Stomach (tissue), 9 donors: Measurements from ENCODE around the gene NFATC2. TPM values are rescaled to one million over a fixed set of nuclear protein-coding genes. Genes with fewer than 3 reads are reported as not detected.

Source experiments
- DNase-seq, 2 donors: peaks; one replicate each; pipeline versions ENCODE4 v3.0.0 to v3.0.0-alpha.2; 2013 to 2019
- H3K27ac ChIP-seq, 5 donors: fragments of 200-600 bp in 4 of 5; sonication (generic) in 4 of 5; one replicate each; pipeline ENCODE4 v1.5.1; 2013 to 2019; ENCODE audit warnings: mild to moderate bottlenecking in 1 of 5, moderate library complexity in 1 of 5
- H3K27me3 ChIP-seq, 3 donors: fragments of 200-600 bp; sonication (generic); one replicate each; pipeline ENCODE4 v1.5.1; 2017 to 2019; ENCODE audit warnings: mixed run types in 1 of 3
- H3K36me3 ChIP-seq, 4 donors: fragments of 200-600 bp; sonication (generic); 1 replicate in 3 of 4; 2 replicates in 1 of 4; pipeline ENCODE4 v1.5.1; 2016 to 2019
- H3K4me1 ChIP-seq, 4 donors: fragments of 200-600 bp; sonication (generic); one replicate each; pipeline ENCODE4 v1.5.1; 2016 to 2019
- H3K4me3 ChIP-seq, 4 donors: fragments of 200-600 bp; sonication (generic) in 3 of 4; one replicate each; pipeline ENCODE4 v1.5.1; 2016 to 2019; ENCODE audit warnings: mild to moderate bottlenecking in 1 of 4
- H3K9me3 ChIP-seq, 4 donors: fragments of 200-600 bp; sonication (generic); one replicate each; pipeline ENCODE4 v1.5.1; 2016 to 2019
- EP300 ChIP-seq: sonication (generic); formaldehyde crosslinking; IDR thresholded peaks from one replicate; pipeline ENCODE4 v1.6.1; 2017; ENCODE audit warnings: antibody characterized with exemption
- POLR2A ChIP-seq, 4 donors: fragments of 450-650 bp; IDR thresholded peaks; one replicate each; pipeline ENCODE4 v1.6.1; 2016; ENCODE audit warnings: antibody characterized with exemption in 4 of 4, control low read depth in 2 of 4, mild to moderate bottlenecking in 1 of 4, moderate library complexity in 1 of 4
- POLR2AphosphoS5 ChIP-seq, 3 donors: sonication (generic); formaldehyde crosslinking; IDR thresholded peaks; one replicate each; pipeline ENCODE4 v1.6.1; 2016; ENCODE audit warnings: antibody characterized with exemption in 3 of 3
- WGBS, 5 donors: extraction: QIAGEN DNeasy Blood & Tissue Kit in 3 of 5; methylation state at CpG; one replicate each; pipeline versions ENCODE4 v1.1.5 to v1.1.7; 2013 to 2018; 5-methylcytosine and 5-hydroxymethylcytosine counted together
- intact Hi-C: fragments of 100-400 bp; cut with DNase I; formaldehyde crosslinking; loops from one replicate; pipeline ENCODE4 v1.15.1; 2023; ENCODE audit warnings: low total_unique reads
- polyA plus RNA-seq, 3 donors: library from polyadenylated mRNA; stranded (reverse); fragments of 200-250 nt; gene quantifications; one replicate each; pipeline ENCODE4 v1.2.3, GENCODE V29; 2013
- total RNA-seq, 5 donors: library from RNA; depleted of rRNA; stranded (reverse); fragments of >200 nt; gene quantifications; one replicate each; pipeline versions ENCODE4 v1.1.0 to v1.2.3, GENCODE V29; 2014 to 2016
- TF ChIP-seq, protein P1 (sequence below), 7 experiments: fragments of 450-650 bp in 4 of 7; fragments of 200-600 bp in 3 of 7; sonication (generic) in 3 of 7; IDR thresholded peaks; one replicate each; pipeline ENCODE4 v1.5.1; 2016 to 2019; ENCODE audit warnings: antibody characterized with exemption in 7 of 7, control low read depth in 2 of 7, mild to moderate bottlenecking in 1 of 7
- donor health status: healthy with polysubstance abuse.
- donor health status: Bipolar disorder and iron deficiency.
- donor health status: healthy.

The NFATC2 gene
- total and polyA plus RNA-seq, 8 donors, result 1.4 to 31.9 (median 8.6) TPM

DNA sequence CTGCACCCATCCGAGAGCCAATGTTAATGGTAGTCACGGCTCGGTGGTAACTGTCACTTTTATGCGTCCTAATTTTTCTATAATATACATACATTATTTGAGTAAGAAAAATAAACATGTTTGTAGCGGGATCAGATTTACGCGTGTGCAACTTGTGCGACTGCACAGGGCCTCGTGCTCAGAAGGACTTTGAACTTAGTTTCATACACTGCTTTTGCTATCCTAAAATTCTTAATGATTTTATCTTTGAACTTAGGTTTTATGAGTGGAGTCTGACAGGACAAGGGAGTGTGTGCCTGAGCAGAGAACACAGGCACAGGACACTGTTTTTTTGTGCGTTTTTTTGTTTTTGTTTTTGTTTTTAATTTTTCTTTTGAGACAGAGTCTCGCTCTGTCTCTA, 189.7 kb downstream of the NFATC2 start:
- Histone ChIP-seq H3K27ac (no peak overlapping the region), H3K27me3 (no peaks in the 10 kb centered on the region), H3K9me3 (no peaks in the 10 kb centered on the region), H3K4me1 (peaks cover 0 to 11% (median 4%) of the 10 kb centered on the region in 4 donors), H3K4me3 (no peak overlapping the region), H3K36me3 (no peaks in the 10 kb centered on the region)
- intact Hi-C loops, result no loop called here
- 82 to 92% (median 85%) methylated on average over 11 of the region's 11 CpGs for WGBS, 5 donors
- TF ChIP-seq EP300 (no peak), POLR2AphosphoS5 (IDR thresholded peaks at IDR 0.05) (no peak), POLR2A (IDR thresholded peaks at IDR 0.05) (no peak)
- TF ChIP-seq, protein P1, sequence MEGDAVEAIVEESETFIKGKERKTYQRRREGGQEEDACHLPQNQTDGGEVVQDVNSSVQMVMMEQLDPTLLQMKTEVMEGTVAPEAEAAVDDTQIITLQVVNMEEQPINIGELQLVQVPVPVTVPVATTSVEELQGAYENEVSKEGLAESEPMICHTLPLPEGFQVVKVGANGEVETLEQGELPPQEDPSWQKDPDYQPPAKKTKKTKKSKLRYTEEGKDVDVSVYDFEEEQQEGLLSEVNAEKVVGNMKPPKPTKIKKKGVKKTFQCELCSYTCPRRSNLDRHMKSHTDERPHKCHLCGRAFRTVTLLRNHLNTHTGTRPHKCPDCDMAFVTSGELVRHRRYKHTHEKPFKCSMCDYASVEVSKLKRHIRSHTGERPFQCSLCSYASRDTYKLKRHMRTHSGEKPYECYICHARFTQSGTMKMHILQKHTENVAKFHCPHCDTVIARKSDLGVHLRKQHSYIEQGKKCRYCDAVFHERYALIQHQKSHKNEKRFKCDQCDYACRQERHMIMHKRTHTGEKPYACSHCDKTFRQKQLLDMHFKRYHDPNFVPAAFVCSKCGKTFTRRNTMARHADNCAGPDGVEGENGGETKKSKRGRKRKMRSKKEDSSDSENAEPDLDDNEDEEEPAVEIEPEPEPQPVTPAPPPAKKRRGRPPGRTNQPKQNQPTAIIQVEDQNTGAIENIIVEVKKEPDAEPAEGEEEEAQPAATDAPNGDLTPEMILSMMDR (IDR thresholded peaks at IDR 0.05), result no peak
- no peak for DNase-seq

DNA sequence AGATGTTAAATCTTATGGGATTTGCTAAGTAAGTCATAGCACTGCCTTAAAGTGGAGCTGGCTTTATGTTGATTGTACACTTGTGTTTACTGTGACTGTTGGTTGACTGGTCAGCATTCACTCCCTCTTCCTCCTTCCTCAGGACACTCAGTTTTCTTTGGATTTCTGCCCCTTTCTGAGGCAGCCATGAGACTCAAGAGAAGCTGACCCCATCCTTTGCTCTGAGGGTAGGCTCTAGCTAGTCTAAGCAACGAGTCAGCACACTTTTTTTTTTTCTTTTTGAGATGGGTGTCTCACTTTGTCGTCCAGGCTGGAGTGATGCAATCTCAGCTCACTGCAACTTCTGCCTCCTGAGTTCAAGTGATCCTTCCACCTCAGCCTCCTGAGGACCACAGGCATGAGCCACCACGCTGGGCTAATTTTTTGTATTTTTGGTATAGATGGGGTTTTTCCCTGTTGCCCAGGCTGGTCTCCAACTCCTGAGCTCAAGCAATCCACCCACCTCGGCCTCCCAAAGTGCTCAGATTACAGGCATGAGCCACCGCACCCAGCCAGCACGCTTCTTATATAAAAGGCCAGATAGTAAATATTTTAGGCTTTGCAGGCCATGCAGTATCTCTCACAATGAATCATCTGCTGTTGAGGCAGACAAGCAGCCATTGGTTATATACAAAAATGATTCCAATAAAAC, 191.4 kb downstream of the NFATC2 start:
- no peak for DNase-seq
- intact Hi-C loops, result no loop called here
- WGBS, 5 donors, result 60 to 76% (median 73%) methylated on average over 6 of the region's 6 CpGs
- TF ChIP-seq, protein P1 (IDR thresholded peaks at IDR 0.05), result no peak
- TF ChIP-seq POLR2A (IDR thresholded peaks at IDR 0.05) (no peak), EP300 (no peak), POLR2AphosphoS5 (IDR thresholded peaks at IDR 0.05) (no peak)
- Histone ChIP-seq H3K9me3 (no peaks in the 10 kb centered on the region), H3K4me1 (peaks cover 0 to 11% (median 4%) of the 10 kb centered on the region in 4 donors), H3K27ac (no peak overlapping the region), H3K27me3 (no peaks in the 10 kb centered on the region), H3K4me3 (no peak overlapping the region), H3K36me3 (no peaks in the 10 kb centered on the region)

DNA sequence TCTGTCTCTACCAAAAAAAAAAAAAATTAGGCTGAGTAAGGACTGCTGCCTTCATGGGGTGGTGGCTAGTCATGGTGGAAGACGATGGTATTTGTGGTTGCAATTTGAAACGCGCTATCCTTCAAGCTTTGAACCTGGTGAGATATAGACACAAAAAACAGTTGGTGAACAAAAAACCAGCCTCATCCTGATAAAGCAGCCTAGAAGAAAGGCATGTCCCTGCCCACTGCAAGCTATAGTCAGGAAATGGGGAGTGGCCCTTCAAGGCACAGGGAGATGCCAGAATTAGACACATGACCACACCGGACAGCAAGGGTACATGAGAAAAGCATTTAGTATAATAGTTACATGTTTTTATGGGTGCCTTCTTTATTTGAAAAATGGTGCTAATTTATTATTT, 193.6 kb downstream of the NFATC2 start:
- Histone ChIP-seq H3K4me1 (no peaks in the 10 kb centered on the region), H3K9me3 (peaks cover 0 to under 1% (median 0%) of the 10 kb centered on the region in 4 donors), H3K27ac (no peak overlapping the region), H3K27me3 (no peaks in the 10 kb centered on the region), H3K4me3 (no peak overlapping the region), H3K36me3 (no peaks in the 10 kb centered on the region)
- TF ChIP-seq EP300, result no peak
- TF ChIP-seq, protein P1 (IDR thresholded peaks at IDR 0.05), result no peak
- TF ChIP-seq POLR2AphosphoS5 (IDR thresholded peaks at IDR 0.05), result no peak
- TF ChIP-seq POLR2A (IDR thresholded peaks at IDR 0.05), result no peak
- intact Hi-C loops, result no loop called here
- 83 to 93% (median 91%) methylated on average over 4 of the region's 4 CpGs for WGBS, 5 donors
- no peak for DNase-seq

DNA sequence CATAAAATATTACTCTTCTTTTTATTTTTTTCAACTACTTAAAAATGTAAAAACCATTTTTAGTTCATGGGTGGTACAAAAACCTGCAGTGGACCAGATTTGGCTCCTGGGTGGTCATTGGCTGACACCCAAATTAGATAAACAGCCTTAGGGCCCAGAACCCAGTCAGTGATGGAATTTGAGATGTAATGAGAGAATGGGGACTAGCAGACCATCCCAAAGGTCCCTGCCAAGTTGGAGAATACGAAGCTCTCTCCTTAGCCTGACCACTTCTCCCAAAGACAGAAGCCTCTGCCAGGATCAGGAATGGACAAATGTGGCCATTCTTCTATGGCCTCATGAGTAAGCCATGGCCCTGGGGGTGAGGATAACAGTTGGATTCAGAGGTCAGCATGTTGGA, 194.7 kb downstream of the NFATC2 start:
- no peak for DNase-seq
- WGBS, 5 donors, result 69 to 84% (median 77%) methylated on average over 1 of the region's 1 CpG
- Histone ChIP-seq H3K4me1 (no peaks in the 10 kb centered on the region), H3K27me3 (no peaks in the 10 kb centered on the region), H3K9me3 (peaks cover 0 to 7% (median 0%) of the 10 kb centered on the region in 4 donors), H3K4me3 (no peak overlapping the region), H3K36me3 (no peaks in the 10 kb centered on the region), H3K27ac (no peak overlapping the region)
- intact Hi-C loops, result no loop called here
- no peak for TF ChIP-seq POLR2A (IDR thresholded peaks at IDR 0.05)
- TF ChIP-seq POLR2AphosphoS5 (IDR thresholded peaks at IDR 0.05), result no peak
- TF ChIP-seq, protein P1 (IDR thresholded peaks at IDR 0.05), result no peak
- TF ChIP-seq EP300, result no peak
